HepG2 (cell line): ENCODE data around the gene ZNF492. TPM values are rescaled to one million over a fixed set of nuclear protein-coding genes. Genes with fewer than 3 reads are reported as not detected.

Source experiments
- ATAC-seq: fragments of 200-7000 bp; cut with Tn5 transposase; 3 replicates; pipeline ENCODE4 v1.9.1; 2020; ENCODE audit warnings: mild to moderate bottlenecking, moderate library complexity
- BruUV-seq: library from RNA; stranded (reverse); fragments of 400-500 nt; replicated peaks from 2 replicates; lab custom pipeline; 2021; lab: Mats Ljungman, UMichigan
- CTCF ChIA-PET: fragments of 300-600 bp; formaldehyde crosslinking; extraction: SDS; loops from one replicate; lab custom pipeline; 2021; ENCODE audit warnings: low total read pairs, inconsistent platforms, low intra/inter-chr PET ratio; lab: Yijun Ruan, JAX
- POLR2A ChIA-PET: fragments of 350-600 bp; sonication (Branson Sonifier 250); formaldehyde crosslinking; loops from one replicate; lab custom pipeline; 2020; ENCODE audit warnings: antibody characterized with exemption, inconsistent platforms; lab: Yijun Ruan, JAX
- DNase-seq: peaks from one replicate; pipeline ENCODE4 v3.0.0-alpha.2; 2015; ENCODE audit warnings: low spot score
- FAIRE-seq: peaks from 3 replicates; lab custom pipeline; 2011; peaks lifted over from hg19 to GRCh38; lab: Jason Lieb, UNC
- H2AFZ ChIP-seq: one replicate; pipeline ENCODE4 v1.6.1; 2011; ENCODE audit warnings: low read length, inconsistent platforms
- H3K27ac ChIP-seq: fragments of 300-600 bp; 3 replicates; pipeline ENCODE4 v1.8.0; 2011; ENCODE audit warnings: mixed run types, mild to moderate bottlenecking, mixed read lengths, low read length, inconsistent platforms; ENCODE audit not compliant: insufficient read depth; ENCODE audit errors: extremely low read length
- H3K27me3 ChIP-seq, 2 experiments: fragments of 200-600 bp in 1 of 2; 2 replicates in 1 of 2; 3 replicates in 1 of 2; pipeline versions ENCODE4 v1.6.0 to v1.8.0; 2011; ENCODE audit warnings: low read length in 2 of 2, mild to moderate bottlenecking in 2 of 2, moderate library complexity in 2 of 2, inconsistent platforms in 1 of 2; ENCODE audit not compliant: insufficient read depth in 2 of 2, control insufficient read depth in 1 of 2
- H3K36me3 ChIP-seq, 2 experiments: fragments of 200-600 bp in 1 of 2; replicated peaks in 1 of 2; 2 replicates in 1 of 2; 3 replicates in 1 of 2; pipeline versions ENCODE4 v1.5.1 to v1.8.0; 2011; ENCODE audit warnings: low read length in 2 of 2, inconsistent platforms in 1 of 2; ENCODE audit not compliant: insufficient read depth in 2 of 2, control insufficient read depth in 1 of 2
- H3K4me1 ChIP-seq: 2 replicates; pipeline ENCODE4 v1.5.1; 2012; ENCODE audit warnings: low read length, inconsistent platforms; ENCODE audit not compliant: insufficient read depth
- H3K4me2 ChIP-seq: 2 replicates; pipeline ENCODE4 v1.6.0; 2011; ENCODE audit warnings: low read depth, low read length, inconsistent platforms
- H3K4me3 ChIP-seq, 3 experiments: fragments of 200-600 bp in 1 of 3; sonication (generic), shearing (Covaris generic) in 1 of 3; replicated peaks in 1 of 3; 2 replicates each; pipeline ENCODE4 v1.5.1; 2011 to 2016; ENCODE audit warnings: low read length in 3 of 3, inconsistent platforms in 2 of 3, low read depth in 2 of 3, mild to moderate bottlenecking in 2 of 3, control low read depth in 1 of 3, mixed read lengths in 1 of 3; ENCODE audit not compliant: insufficient read depth in 1 of 3
- H3K79me2 ChIP-seq: one replicate; pipeline ENCODE4 v1.6.1; 2011; ENCODE audit warnings: low read length, inconsistent platforms; ENCODE audit not compliant: insufficient read depth
- H3K9ac ChIP-seq: 2 replicates; pipeline ENCODE4 v1.6.0; 2011; ENCODE audit warnings: mild to moderate bottlenecking, low read depth, low read length, inconsistent platforms; ENCODE audit not compliant: insufficient read depth
- H3K9me3 ChIP-seq: 2 replicates; pipeline ENCODE4 v1.5.1; 2012; ENCODE audit warnings: mild to moderate bottlenecking, low read length
- H4K20me1 ChIP-seq: 2 replicates; pipeline ENCODE4 v1.6.0; 2011; ENCODE audit warnings: inconsistent platforms, mild to moderate bottlenecking, low read length, moderate library complexity; ENCODE audit not compliant: insufficient read depth
- ADNP ChIP-seq: sonication (generic); formaldehyde crosslinking; IDR thresholded peaks from 2 replicates; pipeline ENCODE4 v1.4.0; 2020; ENCODE audit warnings: missing genetic modification reagents
- EP300 ChIP-seq, 3 experiments: sonication (generic) in 1 of 3; formaldehyde crosslinking in 1 of 3; IDR thresholded peaks; 2 replicates each; pipeline versions ENCODE4 v1.5.1 to v1.6.1; 2011 to 2020; ENCODE audit warnings: low read depth in 2 of 3, low read length in 2 of 3, borderline replicate concordance in 1 of 3, improper control_type of control experiment in 1 of 3, mild to moderate bottlenecking in 1 of 3, missing genetic modification reagents in 1 of 3, moderate library complexity in 1 of 3
- GZF1 ChIP-seq: sonication (generic); formaldehyde crosslinking; IDR thresholded peaks from 2 replicates; pipeline ENCODE4 v1.5.1; 2020; ENCODE audit warnings: mild to moderate bottlenecking, missing genetic modification reagents
- IRF1 ChIP-seq: sonication (generic); formaldehyde crosslinking; IDR thresholded peaks from 2 replicates; pipeline ENCODE4 v1.4.0; 2020; ENCODE audit warnings: low read depth, mild to moderate bottlenecking, missing genetic modification reagents
- IRX3 ChIP-seq: sonication (generic); formaldehyde crosslinking; IDR thresholded peaks from 2 replicates; pipeline ENCODE4 v1.8.1; 2023; ENCODE audit warnings: mild to moderate bottlenecking, low read depth, missing genetic modification reagents, borderline replicate concordance
- NFIC ChIP-seq: IDR thresholded peaks from 2 replicates; pipeline ENCODE4 v1.6.1; 2012; ENCODE audit warnings: mild to moderate bottlenecking, low read length, inconsistent platforms
- NFKB2 ChIP-seq: sonication (generic); formaldehyde crosslinking; IDR thresholded peaks from 2 replicates; pipeline ENCODE4 v1.4.0; 2020; ENCODE audit warnings: missing genetic modification reagents, borderline replicate concordance
- PBX2 ChIP-seq: IDR thresholded peaks from 2 replicates; pipeline ENCODE4 v1.6.1; 2016; ENCODE audit warnings: control low read depth
- POGZ ChIP-seq: sonication (generic); formaldehyde crosslinking; IDR thresholded peaks from 2 replicates; pipeline ENCODE4 v1.4.0; 2020; ENCODE audit warnings: mild to moderate bottlenecking, missing genetic modification reagents
- RAD51 ChIP-seq: fragments of 450-650 bp; IDR thresholded peaks from 2 replicates; pipeline ENCODE4 v1.6.1; 2016; ENCODE audit warnings: borderline replicate concordance
- ZBTB21 ChIP-seq: sonication (generic); formaldehyde crosslinking; IDR thresholded peaks from 2 replicates; pipeline ENCODE4 v1.4.0; 2020; ENCODE audit warnings: missing genetic modification reagents
- ZNF260 ChIP-seq: sonication (generic); formaldehyde crosslinking; IDR thresholded peaks from 2 replicates; pipeline ENCODE4 v1.4.0; 2020; ENCODE audit warnings: missing genetic modification reagents, low read depth, mild to moderate bottlenecking, borderline replicate concordance
- ZNF354B ChIP-seq: sonication (generic); formaldehyde crosslinking; IDR thresholded peaks from 2 replicates; pipeline ENCODE4 v1.8.0; 2022; ENCODE audit warnings: mild to moderate bottlenecking, missing genetic modification reagents
- ZNF616 ChIP-seq: sonication (generic); formaldehyde crosslinking; IDR thresholded peaks from 2 replicates; pipeline ENCODE4 v1.5.0; 2020; ENCODE audit warnings: low read depth, mild to moderate bottlenecking, missing genetic modification reagents
- ZNF792 ChIP-seq: IDR thresholded peaks from 2 replicates; pipeline ENCODE4 v1.6.1; 2016
- WGBS: methylation state at CpG from one replicate; pipeline ENCODE4 v1.1.6; 2017; ENCODE audit warnings: low lambda C conversion rate; 5-methylcytosine and 5-hydroxymethylcytosine counted together
- in situ Hi-C: cut with HindIII; loops from 2 replicates; pipeline ENCODE4 v1.10.0; 2017; ENCODE audit warnings: low pct_unique_long_range_greater_than_20kb; ENCODE audit not compliant: extremely low pct_ligation_motif_present
- intact Hi-C: fragments of 100-400 bp; cut with micrococcal nuclease; formaldehyde crosslinking; loops from one replicate; pipeline ENCODE4 v1.10.0; 2022; ENCODE audit not compliant: unreplicated experiment
- polyA plus RNA-seq, 8 experiments: library from polyadenylated mRNA; depleted of rRNA in 3 of 8; stranded (reverse) in 7 of 8; unstranded in 1 of 8; fragments of >200 nt; fragmentation: Illumina TruSeq in 4 of 8; extraction: Trizol in 4 of 8; gene quantifications; 2 replicates each; pipeline versions ENCODE4 v1.2.1 to v1.2.3, GENCODE V29; 2011 to 2016; ENCODE audit warnings: low read depth in 4 of 8, missing spikeins in 1 of 8, mixed read lengths in 1 of 8; ENCODE audit not compliant: insufficient read depth in 1 of 8
- total RNA-seq, 5 experiments: library from RNA; depleted of rRNA; stranded (reverse); fragments of >200 nt; fragmentation: Illumina TruSeq; extraction: Trizol; gene quantifications; 2 replicates each; pipeline ENCODE4 v1.2.3, GENCODE V29; 2016; ENCODE audit warnings: low read depth in 1 of 5
- TF ChIP-seq, protein P1 (sequence below): sonication (generic); formaldehyde crosslinking; IDR thresholded peaks from 2 replicates; pipeline ENCODE4 v1.8.1; 2023; ENCODE audit warnings: missing genetic modification reagents, inconsistent platforms, borderline replicate concordance

ZNF492 gene
- total and polyA plus RNA-seq, 2 of the 13 experiments (the other 11 are each of a cell fraction or from before 2014, with no cell fraction given) = not detected

- 18% methylated on average over 7 of the region's 18 CpGs for WGBS
- no peak overlapping the region for H3K27ac ChIP-seq
- DNase-seq (no peak), ATAC-seq (no peak), FAIRE-seq (no peak)
- BruUV-seq = no TSS peak
- no peak overlapping the region for H3K4me3 ChIP-seq
- TF ChIP-seq GZF1 (CRISPR knock-in tag) = no peak
- TF ChIP-seq PBX2 (CRISPR knock-in tag) = no peak
- TF ChIP-seq ZNF354B (CRISPR knock-in tag) = no peak
- TF ChIP-seq NFIC = no peak
- TF ChIP-seq POGZ = no peak
- TF ChIP-seq ZBTB21 (CRISPR knock-in tag) = no peak
- in situ Hi-C loops = no loop called here
- no peak overlapping the region for H2AFZ ChIP-seq
- H3K9ac ChIP-seq = no peak overlapping the region
- peaks cover 100% of the 10 kb centered on the region for H3K9me3 ChIP-seq
- POLR2A ChIA-PET = no interaction called here
- CTCF ChIA-PET = no interaction called here
- intact Hi-C loops = no loop called here
- no peaks in the 10 kb centered on the region for H3K4me1 ChIP-seq
- no peak overlapping the region for H3K4me2 ChIP-seq
- no peaks in the 10 kb centered on the region for H4K20me1 ChIP-seq
- no peaks in the 10 kb centered on the region for H3K27me3 ChIP-seq
- no peaks in the 10 kb centered on the region for H3K36me3 ChIP-seq
- no peaks in the 10 kb centered on the region for H3K79me2 ChIP-seq
Observed at GRCh38 chr19:22607653-22608430, 26.3 kb upstream of the ZNF492 start.

- no peaks in the 10 kb centered on the region for H3K36me3 ChIP-seq
- DNase-seq (no peak), ATAC-seq (no peak), FAIRE-seq (no peak)
- POLR2A ChIA-PET = no interaction called here
- H3K79me2 ChIP-seq = no peaks in the 10 kb centered on the region
- in situ Hi-C loops (no loop called here), intact Hi-C loops (no loop called here)
- H3K4me2 ChIP-seq = no peak overlapping the region
- WGBS = 3% methylated on average over 6 of the region's 7 CpGs
- BruUV-seq = no TSS peak
- no peaks in the 10 kb centered on the region for H3K27me3 ChIP-seq
- no peaks in the 10 kb centered on the region for H4K20me1 ChIP-seq
- H3K9me3 ChIP-seq = peaks cover 100% of the 10 kb centered on the region
- no peak overlapping the region for H3K27ac ChIP-seq
- H3K4me1 ChIP-seq = no peaks in the 10 kb centered on the region
- CTCF ChIA-PET = no interaction called here
- no peak overlapping the region for H3K9ac ChIP-seq
- H3K4me3 ChIP-seq = no peak overlapping the region
- H2AFZ ChIP-seq = no peak overlapping the region
- TF ChIP-seq ZNF792 (CRISPR knock-in tag) (no peak), ADNP (CRISPR knock-in tag) (no peak), NFKB2 (CRISPR knock-in tag) (no peak), IRF1 (CRISPR knock-in tag) (no peak), RAD51 (no peak), EP300 (IDR thresholded peaks at IDR 0.05; ENCODE audit: low read depth in 2 of 2, low read length in 2 of 2) (no peak), EP300 (CRISPR knock-in tag; IDR thresholded peaks at IDR 0.05; ENCODE audit: borderline replicate concordance) (no peak), IRX3 (CRISPR knock-in tag) (no peak), ZNF260 (CRISPR knock-in tag) (no peak), ZNF616 (CRISPR knock-in tag) (no peak)
- TF ChIP-seq, protein P1, sequence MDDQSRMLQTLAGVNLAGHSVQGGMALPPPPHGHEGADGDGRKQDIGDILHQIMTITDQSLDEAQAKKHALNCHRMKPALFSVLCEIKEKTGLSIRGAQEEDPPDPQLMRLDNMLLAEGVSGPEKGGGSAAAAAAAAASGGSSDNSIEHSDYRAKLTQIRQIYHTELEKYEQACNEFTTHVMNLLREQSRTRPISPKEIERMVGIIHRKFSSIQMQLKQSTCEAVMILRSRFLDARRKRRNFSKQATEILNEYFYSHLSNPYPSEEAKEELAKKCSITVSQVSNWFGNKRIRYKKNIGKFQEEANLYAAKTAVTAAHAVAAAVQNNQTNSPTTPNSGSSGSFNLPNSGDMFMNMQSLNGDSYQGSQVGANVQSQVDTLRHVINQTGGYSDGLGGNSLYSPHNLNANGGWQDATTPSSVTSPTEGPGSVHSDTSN = no peak
Observed at GRCh38 chr19:22608441-22608840, 25.7 kb upstream of the ZNF492 start.
